GM23248 (cell line): Measurements from ENCODE around the gene KASH5.

ENCODE experiments used
- EZH2 ChIP-seq: fragments of 200-600 bp; sonication (generic); IDR thresholded peaks from 2 replicates; pipeline ENCODE4 v1.6.1; 2018; ENCODE audit warnings: antibody characterized with exemption, mild to moderate bottlenecking; ENCODE audit not compliant: insufficient read depth, poor library complexity, severe bottlenecking
- EZH2phosphoT487 ChIP-seq: fragments of 200-600 bp; sonication (generic); IDR thresholded peaks from 2 replicates; pipeline ENCODE4 v1.6.1; 2018; ENCODE audit warnings: antibody characterized with exemption, moderate library complexity, mild to moderate bottlenecking, low read depth; ENCODE audit not compliant: insufficient read depth

DNA sequence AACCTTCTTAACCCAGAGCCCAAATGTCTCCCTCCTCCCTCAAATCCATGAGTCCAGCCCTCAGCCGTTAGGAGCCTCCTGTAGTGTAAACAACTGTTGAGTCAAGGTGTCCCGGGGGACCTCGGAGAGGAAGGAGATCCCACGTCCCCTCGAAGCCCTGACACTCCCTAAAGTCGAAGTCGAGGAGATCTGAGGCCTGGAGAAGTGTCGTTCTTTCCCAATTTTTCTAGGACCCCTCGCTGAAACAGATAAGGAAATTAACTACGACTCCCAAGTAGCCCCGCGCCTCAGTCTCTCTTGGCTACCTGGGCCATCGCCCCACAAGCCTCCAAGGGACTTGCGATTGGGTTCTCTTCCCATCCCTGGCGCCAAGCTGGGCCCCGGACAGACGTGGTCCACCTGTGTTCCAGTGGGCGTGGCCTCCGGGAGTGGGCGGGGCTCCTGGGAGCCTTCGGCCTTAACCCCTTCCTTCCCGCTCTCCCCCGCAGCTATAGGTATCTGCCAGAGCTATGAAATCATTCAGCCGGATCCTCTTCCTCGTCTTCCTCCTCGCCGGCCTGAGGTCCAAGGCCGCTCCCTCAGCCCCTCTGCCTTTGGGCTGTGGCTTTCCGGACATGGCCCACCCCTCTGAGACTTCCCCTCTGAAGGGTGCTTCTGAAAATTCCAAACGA, 38.0 kb downstream of the KASH5 start:
- TF ChIP-seq EZH2phosphoT487 (no peak), EZH2 (peak; percentile 15)
